H1 (cell line): ENCODE results near the gene SLCO2A1. TPM values are rescaled to one million over a fixed set of nuclear protein-coding genes. Genes with fewer than 3 reads are reported as not detected.

ENCODE experiments used
- ASH2L ChIP-seq: fragments of 200-600, 300-600 bp; sonication (generic); IDR thresholded peaks from one replicate; pipeline ENCODE4 v1.7.1; 2017; ENCODE audit warnings: low read length
- ATF3 ChIP-seq: IDR thresholded peaks from 2 replicates; pipeline ENCODE4 v1.6.1; 2011; ENCODE audit warnings: low read depth, mild to moderate bottlenecking, low read length; ENCODE audit not compliant: insufficient read depth
- BCL11A ChIP-seq, 2 experiments: IDR thresholded peaks; one replicate each; pipeline ENCODE4 v1.6.1; 2011; ENCODE audit warnings: low read depth in 2 of 2, low read length in 2 of 2, mild to moderate bottlenecking in 2 of 2
- CREB1 ChIP-seq: IDR thresholded peaks from 2 replicates; pipeline ENCODE4 v1.6.1; 2012; ENCODE audit warnings: inconsistent platforms
- HDAC2 ChIP-seq, 2 experiments: fragments of 300-600 bp in 1 of 2; sonication (generic) in 1 of 2; IDR thresholded peaks; 2 replicates each; pipeline ENCODE4 v1.6.1; 2011 to 2012; ENCODE audit warnings: low read depth in 2 of 2, low read length in 2 of 2, mild to moderate bottlenecking in 2 of 2, moderate library complexity in 2 of 2, borderline replicate concordance in 1 of 2, inconsistent platforms in 1 of 2
- KDM5A ChIP-seq: fragments of 200-600 bp; IDR thresholded peaks from 2 replicates; pipeline ENCODE4 v1.7.1; 2012; ENCODE audit warnings: mild to moderate bottlenecking, low read length, inconsistent platforms, mixed read lengths
- POU5F1 ChIP-seq: IDR thresholded peaks from 2 replicates; pipeline ENCODE4 v1.6.1; 2011; ENCODE audit warnings: low read depth, mild to moderate bottlenecking, low read length, moderate library complexity
- RFX5 ChIP-seq: IDR thresholded peaks from 2 replicates; pipeline ENCODE4 v1.6.1; 2011; ENCODE audit warnings: low read depth, low read length, improper control_type of control experiment, borderline replicate concordance
- RNF2 ChIP-seq: fragments of 200-900, 300-1000 bp; sonication (generic); IDR thresholded peaks from 2 replicates; pipeline ENCODE4 v1.7.1; 2016; ENCODE audit warnings: borderline replicate concordance, low read depth, mild to moderate bottlenecking, antibody characterized with exemption, low read length; ENCODE audit not compliant: poor library complexity, severe bottlenecking; ENCODE audit errors: missing control alignments
- TCF12 ChIP-seq: IDR thresholded peaks from 2 replicates; pipeline ENCODE4 v1.6.1; 2011; ENCODE audit warnings: low read depth, mild to moderate bottlenecking, low read length
- polyA plus RNA-seq, 7 experiments: library from polyadenylated mRNA; depleted of rRNA in 3 of 7; stranded (reverse) in 5 of 7; unstranded in 2 of 7; fragments of >200 nt in 5 of 7; fragments of 200-250 nt in 2 of 7; gene quantifications; 1 replicate in 5 of 7; 2 replicates in 1 of 7; 4 replicates in 1 of 7; pipeline versions ENCODE4 v1.2.1 to v1.2.3, GENCODE V29; 2011 to 2013; ENCODE audit warnings: missing spikeins in 2 of 7, mixed read lengths in 2 of 7
- total RNA-seq: library from RNA; stranded (reverse); fragmentation: NEBNext Ultra II Directional; extraction: Animal tissue kit (Norgen Biotek cat#: 25700); gene quantifications from 2 replicates; pipeline ENCODE4 v1.2.1, GENCODE V29; 2021

The SLCO2A1 gene
- total and polyA plus RNA-seq, 2 of the 8 experiments (the other 6 are each of a cell fraction or from before 2014, with no cell fraction given), result 1.1 to 2.3 TPM

- TF ChIP-seq ASH2L (no peak), TCF12 (no peak), RFX5 (no peak), RNF2 (no peak), CREB1 (no peak), BCL11A (IDR thresholded peaks at IDR 0.05; ENCODE audit: low read depth in 2 of 2, low read length in 2 of 2) (no peak), POU5F1 (no peak), KDM5A (no peak), HDAC2 (IDR thresholded peaks at IDR 0.05; ENCODE audit: borderline replicate concordance in 1 of 2, low read depth in 2 of 2, low read length in 2 of 2) (no peak), ATF3 (no peak)
Measured at GRCh38 chr3:133886031-133886722, 143.5 kb downstream of the SLCO2A1 start (continued).
